Loucy (cell line): ENCODE data around the gene TNFSF4.

Experiments
- H2AFZ ChIP-seq: fragments of 200-600 bp; sonication (generic); 2 replicates; pipeline ENCODE4 v1.6.0; 2016; ENCODE audit warnings: antibody characterized with exemption, mild to moderate bottlenecking, low read length, moderate library complexity
- H3F3A ChIP-seq: fragments of 200-600 bp; 2 replicates; pipeline ENCODE4 v1.6.0; 2016; ENCODE audit warnings: antibody characterized with exemption, low read depth, mild to moderate bottlenecking
- H3K27me3 ChIP-seq: fragments of 200-600 bp; sonication (generic); 2 replicates; pipeline ENCODE4 v1.6.1; 2014; ENCODE audit warnings: low read length, mild to moderate bottlenecking; ENCODE audit not compliant: insufficient read depth, poor library complexity, severe bottlenecking
- H3K36me3 ChIP-seq: fragments of 200-600 bp; sonication (generic); 2 replicates; pipeline ENCODE4 v1.6.1; 2016; ENCODE audit warnings: low read length; ENCODE audit not compliant: insufficient read depth
- H3K4me1 ChIP-seq: fragments of 200-600 bp; sonication (generic); 2 replicates; pipeline ENCODE4 v1.5.1; 2014; ENCODE audit warnings: low read length, mild to moderate bottlenecking; ENCODE audit not compliant: insufficient read depth, poor library complexity, severe bottlenecking
- H3K4me2 ChIP-seq: fragments of 200-600 bp; sonication (generic); 2 replicates; pipeline ENCODE4 v1.6.0; 2014; ENCODE audit warnings: antibody characterized with exemption, low read length, low read depth, mild to moderate bottlenecking; ENCODE audit not compliant: poor library complexity, severe bottlenecking
- H3K4me3 ChIP-seq: fragments of 200-600 bp; sonication (generic); 2 replicates; pipeline ENCODE4 v1.5.1; 2014; ENCODE audit warnings: low read length, mild to moderate bottlenecking, mixed read lengths; ENCODE audit not compliant: poor library complexity, severe bottlenecking
- H3K79me2 ChIP-seq: fragments of 200-600 bp; sonication (generic); 2 replicates; pipeline ENCODE4 v1.6.1; 2014; ENCODE audit warnings: low read length; ENCODE audit not compliant: insufficient read depth
- H3K9ac ChIP-seq: fragments of 200-600 bp; sonication (generic); 2 replicates; pipeline ENCODE4 v1.6.0; 2014; ENCODE audit warnings: mild to moderate bottlenecking, low read depth, low read length, moderate library complexity; ENCODE audit not compliant: poor library complexity, severe bottlenecking
- H3K9me2 ChIP-seq: fragments of 200-600 bp; sonication (generic); replicated peaks from 2 replicates; pipeline ENCODE4 v1.6.1; 2016; ENCODE audit warnings: low read depth, low read length, mixed read lengths
- H3K9me3 ChIP-seq: fragments of 200-600 bp; sonication (generic); 2 replicates; pipeline ENCODE4 v1.6.1; 2014; ENCODE audit warnings: mild to moderate bottlenecking, antibody characterized with exemption, low read length, low read depth; ENCODE audit not compliant: insufficient read depth
- H4K20me1 ChIP-seq: fragments of 200-600 bp; sonication (generic); 2 replicates; pipeline ENCODE4 v1.6.0; 2014; ENCODE audit warnings: antibody characterized with exemption, low read length, mild to moderate bottlenecking; ENCODE audit not compliant: insufficient read depth, poor library complexity, severe bottlenecking
- EZH2phosphoT487 ChIP-seq: fragments of 200-600 bp; IDR thresholded peaks from 2 replicates; pipeline ENCODE4 v1.6.1; 2018; ENCODE audit warnings: antibody characterized with exemption, mild to moderate bottlenecking, moderate library complexity, borderline replicate concordance
- TF ChIP-seq, protein P1 (sequence below): fragments of 200-600 bp; sonication (generic); conservative IDR thresholded peaks from 2 replicates; pipeline ENCODE4 v1.5.1; 2014; ENCODE audit warnings: mild to moderate bottlenecking, antibody characterized with exemption, low read length

The TNFSF4 gene, protein sequence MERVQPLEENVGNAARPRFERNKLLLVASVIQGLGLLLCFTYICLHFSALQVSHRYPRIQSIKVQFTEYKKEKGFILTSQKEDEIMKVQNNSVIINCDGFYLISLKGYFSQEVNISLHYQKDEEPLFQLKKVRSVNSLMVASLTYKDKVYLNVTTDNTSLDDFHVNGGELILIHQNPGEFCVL

DNA sequence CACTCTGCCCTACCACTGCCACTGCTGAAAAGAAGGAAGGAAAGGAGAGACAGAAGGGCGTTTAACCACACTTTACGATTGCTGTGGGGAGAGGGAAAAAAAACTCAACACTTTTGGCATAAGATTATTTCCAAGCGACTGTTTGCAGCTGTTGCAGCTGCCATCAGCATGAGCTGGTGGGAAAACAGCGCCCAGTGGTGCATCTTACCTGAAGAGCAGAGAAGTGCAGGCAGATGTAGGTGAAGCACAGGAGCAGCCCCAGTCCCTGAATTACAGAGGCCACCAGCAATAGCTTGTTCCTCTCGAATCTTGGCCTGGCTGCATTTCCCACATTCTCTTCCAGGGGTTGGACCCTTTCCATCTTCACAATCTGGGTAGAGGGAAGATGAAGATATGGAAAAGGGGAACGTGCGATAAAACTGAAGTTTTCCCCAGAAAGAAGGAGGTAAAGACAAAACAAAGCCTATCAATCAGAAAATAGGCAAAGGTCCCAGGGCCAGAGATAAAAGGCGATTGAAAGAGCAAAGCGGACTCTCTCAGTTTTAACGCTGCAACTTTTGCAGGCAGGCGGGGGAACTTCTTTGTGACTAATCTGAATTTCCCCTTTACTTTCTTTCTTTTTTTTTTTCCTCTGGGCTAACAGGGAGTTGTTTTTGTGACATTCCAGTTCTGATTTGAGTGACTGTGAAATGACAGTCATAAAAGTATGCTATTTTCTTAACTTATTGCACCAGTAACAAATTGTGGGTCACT is at the start of gene TNFSF4:
Gene TNFSF4, minus strand, starts transcription at position 516 of the 753 bp plus-strand sequence. Its CDS starts 155 bp downstream, at position 361.
- Histone ChIP-seq H3K9me3 (no peaks in the 10 kb centered on the region), H3K4me2 (peak within 1 kb of the TSS; percentile 94), H3K9me2 (no peaks in the 10 kb centered on the region), H3K79me2 (peaks cover 29% of the 10 kb centered on the region), H3K36me3 (no peaks in the 10 kb centered on the region), H3K27me3 (no peaks in the 10 kb centered on the region), H3K4me3 (peak within 1 kb of the TSS; percentile 79), H3K9ac (peak within 1 kb of the TSS; percentile 96), H4K20me1 (peaks cover 3% of the 10 kb centered on the region), H2AFZ (no peak within 1 kb of the TSS; the same call in 1 of the 2 replicates), H3F3A (peaks cover 20% of the 10 kb centered on the region; the same call in 1 of the 2 replicates), H3K4me1 (peaks cover 77% of the 10 kb centered on the region)
- TF ChIP-seq, protein P1, sequence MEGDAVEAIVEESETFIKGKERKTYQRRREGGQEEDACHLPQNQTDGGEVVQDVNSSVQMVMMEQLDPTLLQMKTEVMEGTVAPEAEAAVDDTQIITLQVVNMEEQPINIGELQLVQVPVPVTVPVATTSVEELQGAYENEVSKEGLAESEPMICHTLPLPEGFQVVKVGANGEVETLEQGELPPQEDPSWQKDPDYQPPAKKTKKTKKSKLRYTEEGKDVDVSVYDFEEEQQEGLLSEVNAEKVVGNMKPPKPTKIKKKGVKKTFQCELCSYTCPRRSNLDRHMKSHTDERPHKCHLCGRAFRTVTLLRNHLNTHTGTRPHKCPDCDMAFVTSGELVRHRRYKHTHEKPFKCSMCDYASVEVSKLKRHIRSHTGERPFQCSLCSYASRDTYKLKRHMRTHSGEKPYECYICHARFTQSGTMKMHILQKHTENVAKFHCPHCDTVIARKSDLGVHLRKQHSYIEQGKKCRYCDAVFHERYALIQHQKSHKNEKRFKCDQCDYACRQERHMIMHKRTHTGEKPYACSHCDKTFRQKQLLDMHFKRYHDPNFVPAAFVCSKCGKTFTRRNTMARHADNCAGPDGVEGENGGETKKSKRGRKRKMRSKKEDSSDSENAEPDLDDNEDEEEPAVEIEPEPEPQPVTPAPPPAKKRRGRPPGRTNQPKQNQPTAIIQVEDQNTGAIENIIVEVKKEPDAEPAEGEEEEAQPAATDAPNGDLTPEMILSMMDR, result 0 out of 2 replicates have a peak, but pooled peaks have one; percentile 35
- no peak for TF ChIP-seq EZH2phosphoT487

DNA sequence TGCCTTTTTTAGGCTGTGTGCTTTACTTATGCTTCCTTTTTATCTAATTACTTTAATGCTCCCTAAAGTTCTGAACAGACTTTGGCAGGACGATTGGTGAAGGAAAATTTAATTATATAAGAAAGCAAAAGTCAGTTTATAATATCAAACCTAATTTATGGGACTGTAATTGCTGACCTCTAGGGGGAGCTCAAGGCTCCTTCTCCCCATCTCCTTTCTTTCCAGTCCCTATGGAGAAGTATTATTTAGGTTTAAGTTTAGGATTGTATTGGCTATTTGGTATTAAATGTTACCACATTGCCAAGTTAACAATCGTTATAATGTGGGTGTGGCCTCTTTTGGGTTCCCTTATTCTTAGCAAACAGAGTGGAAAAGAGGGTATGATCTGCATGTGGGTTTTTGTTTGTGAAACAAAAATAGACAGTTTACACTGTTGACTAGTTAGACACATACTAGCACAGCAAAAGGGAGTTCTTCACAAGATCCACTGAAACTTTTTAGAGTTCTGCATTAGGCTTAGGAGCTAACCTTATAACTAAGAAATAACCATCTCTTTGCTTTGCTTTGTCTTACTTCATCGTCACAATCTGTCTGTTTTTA is 48.2 kb upstream of the TNFSF4 start:
- Histone ChIP-seq H3K4me3 (peak overlapping the region; percentile 13), H3K9me2 (no peaks in the 10 kb centered on the region), H3K9me3 (0 out of 2 replicates have a peak, but pooled peaks cover 3% of the 10 kb centered on the region), H3K36me3 (no peaks in the 10 kb centered on the region), H4K20me1 (no peaks in the 10 kb centered on the region), H3K9ac (no peak overlapping the region), H2AFZ (peak overlapping the region; percentile 53), H3F3A (no peaks in the 10 kb centered on the region), H3K79me2 (no peaks in the 10 kb centered on the region), H3K27me3 (no peaks in the 10 kb centered on the region), H3K4me1 (peaks cover 16% of the 10 kb centered on the region), H3K4me2 (peak overlapping the region; percentile 36)
- no peak for TF ChIP-seq EZH2phosphoT487
- TF ChIP-seq, protein P1, result peak; percentile 95

DNA sequence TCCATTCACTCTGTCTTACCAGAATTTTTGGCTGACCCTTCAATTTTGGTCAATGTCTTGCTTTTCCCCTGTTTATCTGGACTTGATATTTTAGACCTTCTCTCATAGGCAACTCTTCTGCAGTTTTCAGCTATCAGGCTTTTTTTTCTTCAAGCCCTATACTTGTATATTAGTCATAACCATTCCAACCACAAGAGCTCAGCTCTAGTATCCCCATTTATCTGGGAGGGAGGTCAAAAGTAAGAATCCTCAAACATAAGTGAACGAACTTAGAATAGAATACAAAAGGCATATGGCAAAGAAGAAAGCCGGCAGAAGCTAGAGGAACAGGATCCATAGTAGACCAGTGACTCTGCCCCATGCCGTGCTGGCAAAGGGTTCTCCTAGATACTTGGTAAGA is 45.9 kb upstream of the TNFSF4 start:
- Histone ChIP-seq H3F3A (no peaks in the 10 kb centered on the region), H3K27me3 (no peaks in the 10 kb centered on the region)
- TF ChIP-seq, protein P1, result no peak
- TF ChIP-seq EZH2phosphoT487, result no peak

More for the DNA sequence above, 45.9 kb upstream of the TNFSF4 start:
- Histone ChIP-seq H4K20me1 (no peaks in the 10 kb centered on the region), H3K79me2 (no peaks in the 10 kb centered on the region), H3K4me1 (peaks cover 13% of the 10 kb centered on the region), H3K9ac (no peak overlapping the region), H3K36me3 (no peaks in the 10 kb centered on the region), H3K9me2 (no peaks in the 10 kb centered on the region), H3K4me3 (no peak overlapping the region), H2AFZ (no peak overlapping the region), H3K4me2 (no peak overlapping the region), H3K9me3 (no peaks in the 10 kb centered on the region)
